ENCODE measurements around the gene GRM8. TPM values are rescaled to one million over a fixed set of nuclear protein-coding genes. Genes with fewer than 3 reads are reported as not detected.

GRM8 gene
- total RNA-seq, 1 experiment from 2014 or later: not detected

DNA sequence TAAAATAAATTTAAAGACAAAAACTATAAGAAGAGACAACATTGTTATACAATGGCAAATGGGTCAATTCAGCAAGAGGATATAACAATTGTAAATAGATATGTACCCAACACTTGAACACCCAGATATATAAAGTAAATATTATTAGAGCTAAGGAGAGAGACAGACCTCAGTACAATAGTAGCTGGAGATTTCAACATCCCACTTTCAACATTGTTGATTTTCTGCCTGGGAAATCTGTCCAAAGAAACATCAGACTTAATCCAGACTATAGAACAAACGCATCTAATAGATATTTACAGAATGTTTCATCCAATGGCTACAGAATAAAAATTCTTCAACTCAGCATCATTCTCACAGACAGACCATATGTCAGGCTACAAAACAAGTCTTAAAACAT, 256.1 kb downstream of the GRM8 start:
- Histone ChIP-seq H3K36me3 (ENCODE audit: control insufficient read depth, insufficient read depth, low read length) (no peaks in the 10 kb centered on the region), H3K27me3 (replicated peaks; ENCODE audit: control insufficient read depth, insufficient read depth, low read length) (no peaks in the 10 kb centered on the region), H3K4me3 (ENCODE audit: low read depth, low read length) (no peak overlapping the region), H3K9me3 (no peaks in the 10 kb centered on the region), H3K4me1 (no peaks in the 10 kb centered on the region)
- intact Hi-C loops (cut with micrococcal nuclease; ENCODE audit: unreplicated experiment): no loop called here
- Mint-ChIP-seq H3K27ac (ENCODE audit: unreplicated experiment) (no peak overlapping the region), H3K4me3 (ENCODE audit: unreplicated experiment) (no peak overlapping the region), H3K36me3 (ENCODE audit: insufficient read depth, unreplicated experiment) (no peaks in the 10 kb centered on the region), H3K9me3 (ENCODE audit: unreplicated experiment) (no peaks in the 10 kb centered on the region), H3K4me1 (ENCODE audit: low read depth, unreplicated experiment) (no peaks in the 10 kb centered on the region), H3K27me3 (ENCODE audit: insufficient read depth, unreplicated experiment) (peaks cover 6% of the 10 kb centered on the region)
- BruUV-seq (replicated peaks): no TSS peak
- CTCF ChIA-PET: no interaction called here
- no peak for DNase-seq
- POLR2A ChIA-PET: no interaction called here
- TF ChIP-seq, protein P1, sequence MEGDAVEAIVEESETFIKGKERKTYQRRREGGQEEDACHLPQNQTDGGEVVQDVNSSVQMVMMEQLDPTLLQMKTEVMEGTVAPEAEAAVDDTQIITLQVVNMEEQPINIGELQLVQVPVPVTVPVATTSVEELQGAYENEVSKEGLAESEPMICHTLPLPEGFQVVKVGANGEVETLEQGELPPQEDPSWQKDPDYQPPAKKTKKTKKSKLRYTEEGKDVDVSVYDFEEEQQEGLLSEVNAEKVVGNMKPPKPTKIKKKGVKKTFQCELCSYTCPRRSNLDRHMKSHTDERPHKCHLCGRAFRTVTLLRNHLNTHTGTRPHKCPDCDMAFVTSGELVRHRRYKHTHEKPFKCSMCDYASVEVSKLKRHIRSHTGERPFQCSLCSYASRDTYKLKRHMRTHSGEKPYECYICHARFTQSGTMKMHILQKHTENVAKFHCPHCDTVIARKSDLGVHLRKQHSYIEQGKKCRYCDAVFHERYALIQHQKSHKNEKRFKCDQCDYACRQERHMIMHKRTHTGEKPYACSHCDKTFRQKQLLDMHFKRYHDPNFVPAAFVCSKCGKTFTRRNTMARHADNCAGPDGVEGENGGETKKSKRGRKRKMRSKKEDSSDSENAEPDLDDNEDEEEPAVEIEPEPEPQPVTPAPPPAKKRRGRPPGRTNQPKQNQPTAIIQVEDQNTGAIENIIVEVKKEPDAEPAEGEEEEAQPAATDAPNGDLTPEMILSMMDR (IDR thresholded peaks at IDR 0.05; ENCODE audit: insufficient read depth in 1 of 2, low read depth in 1 of 2, low read length in 1 of 2, severe bottlenecking in 1 of 2, unreplicated experiment in 1 of 2): no peak

DNA sequence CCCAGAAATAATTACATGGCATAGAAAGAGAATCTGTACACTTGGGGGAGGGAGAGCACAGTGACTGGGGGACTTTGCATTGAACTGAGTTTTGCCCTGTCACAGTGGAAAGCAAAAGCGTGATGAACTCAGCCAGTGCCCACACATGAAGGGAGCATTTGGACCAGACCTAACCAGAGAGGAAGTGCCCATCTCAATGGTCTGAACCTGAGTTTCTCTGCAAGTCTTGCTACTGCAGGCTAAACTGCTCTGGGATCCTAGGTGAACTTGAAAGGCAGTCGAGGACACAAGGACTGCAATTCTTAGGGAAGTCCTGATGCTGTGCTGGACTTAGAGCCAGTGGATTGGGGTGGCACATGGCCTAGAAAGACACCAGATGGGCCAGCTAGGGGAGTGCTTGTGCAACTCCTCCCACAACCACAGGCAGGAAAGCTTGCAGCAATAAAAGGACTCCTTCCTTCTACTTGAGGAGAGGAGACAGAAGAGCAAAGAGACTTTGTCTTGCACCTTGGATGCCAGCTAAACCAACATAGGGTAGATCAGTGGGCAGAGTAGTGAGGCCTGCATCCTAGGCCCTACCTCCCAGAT, 259.0 kb downstream of the GRM8 start:
- TF ChIP-seq, protein P1 (IDR thresholded peaks at IDR 0.05; ENCODE audit: insufficient read depth in 1 of 2, low read depth in 1 of 2, low read length in 1 of 2, severe bottlenecking in 1 of 2, unreplicated experiment in 1 of 2): no peak
- Mint-ChIP-seq H3K4me1 (ENCODE audit: low read depth, unreplicated experiment) (no peaks in the 10 kb centered on the region), H3K36me3 (ENCODE audit: insufficient read depth, unreplicated experiment) (no peaks in the 10 kb centered on the region), H3K4me3 (ENCODE audit: unreplicated experiment) (no peak overlapping the region), H3K27ac (ENCODE audit: unreplicated experiment) (no peak overlapping the region), H3K9me3 (ENCODE audit: unreplicated experiment) (no peaks in the 10 kb centered on the region), H3K27me3 (ENCODE audit: insufficient read depth, unreplicated experiment) (peaks cover 6% of the 10 kb centered on the region)
- H3K36me3 ChIP-seq (ENCODE audit: control insufficient read depth, insufficient read depth, low read length): no peaks in the 10 kb centered on the region
- CTCF ChIA-PET: no interaction called here
- intact Hi-C loops (cut with micrococcal nuclease; ENCODE audit: unreplicated experiment): no loop called here
- no peak overlapping the region for H3K4me3 ChIP-seq (ENCODE audit: low read depth, low read length)
- no TSS peak for BruUV-seq (replicated peaks)
- DNase-seq: no peak
- no peaks in the 10 kb centered on the region for H3K4me1 ChIP-seq
- H3K27me3 ChIP-seq (replicated peaks; ENCODE audit: control insufficient read depth, insufficient read depth, low read length): no peaks in the 10 kb centered on the region
- no peaks in the 10 kb centered on the region for H3K9me3 ChIP-seq
- POLR2A ChIA-PET: no interaction called here

DNA sequence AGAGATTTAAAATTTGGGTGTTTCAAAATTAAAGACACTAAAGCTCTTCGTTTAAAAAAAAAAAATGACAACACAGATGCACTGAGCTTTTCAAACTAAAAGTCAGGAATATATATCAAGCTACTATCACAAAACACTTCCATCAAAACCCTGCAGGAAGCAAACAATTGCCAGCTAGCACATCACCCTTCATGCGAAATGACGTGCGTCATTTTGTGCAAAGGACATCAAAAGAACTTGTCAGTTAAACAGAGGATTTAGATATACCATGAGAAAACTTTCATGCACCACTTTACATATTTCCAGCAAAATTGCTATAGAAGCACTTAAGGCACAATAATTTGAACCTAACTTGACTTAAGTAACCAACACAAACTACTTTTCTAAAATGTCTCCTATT, 264.7 kb downstream of the GRM8 start:
- POLR2A ChIA-PET: no interaction called here
- no peak overlapping the region for H3K4me3 Mint-ChIP-seq (ENCODE audit: unreplicated experiment)
- no peak for DNase-seq
- H3K4me1 ChIP-seq: no peaks in the 10 kb centered on the region
- H3K36me3 ChIP-seq (ENCODE audit: control insufficient read depth, insufficient read depth, low read length): no peaks in the 10 kb centered on the region
- no peak overlapping the region for H3K4me3 ChIP-seq (ENCODE audit: low read depth, low read length)
- H3K9me3 Mint-ChIP-seq (ENCODE audit: unreplicated experiment): no peaks in the 10 kb centered on the region
- no peaks in the 10 kb centered on the region for H3K27me3 Mint-ChIP-seq (ENCODE audit: insufficient read depth, unreplicated experiment)
- H3K9me3 ChIP-seq: no peaks in the 10 kb centered on the region
- intact Hi-C loops (cut with micrococcal nuclease; ENCODE audit: unreplicated experiment): no loop called here
- TF ChIP-seq, protein P1 (IDR thresholded peaks at IDR 0.05; ENCODE audit: insufficient read depth in 1 of 2, low read depth in 1 of 2, low read length in 1 of 2, severe bottlenecking in 1 of 2, unreplicated experiment in 1 of 2): no peak
- no peaks in the 10 kb centered on the region for H3K27me3 ChIP-seq (replicated peaks; ENCODE audit: control insufficient read depth, insufficient read depth, low read length)
- CTCF ChIA-PET: no interaction called here
- no peaks in the 10 kb centered on the region for H3K4me1 Mint-ChIP-seq (ENCODE audit: low read depth, unreplicated experiment)
- H3K27ac Mint-ChIP-seq (ENCODE audit: unreplicated experiment): no peak overlapping the region
- no TSS peak for BruUV-seq (replicated peaks)
- no peaks in the 10 kb centered on the region for H3K36me3 Mint-ChIP-seq (ENCODE audit: insufficient read depth, unreplicated experiment)

Data from Caco-2 (cell line).